Measurements from ENCODE around the gene PPP1R15A.

GRCh38 chr19:48830965-48831364, 41.3 kb upstream of the PPP1R15A start:
- TF ChIP-seq CTCF (IDR thresholded peaks at IDR 0.05; ENCODE audit: poor library complexity, severe bottlenecking) (no peak), POLR2AphosphoS5 (IDR thresholded peaks at IDR 0.05) (no peak), EP300 (conservative IDR thresholded peaks at IDR 0.05; ENCODE audit: poor library complexity, severe bottlenecking) (no peak), SMC3 (conservative IDR thresholded peaks at IDR 0.05; ENCODE audit: poor library complexity) (no peak), EZH2 (IDR thresholded peaks at IDR 0.05; ENCODE audit: borderline replicate concordance, insufficient read depth, low read length, poor library complexity, severe bottlenecking) (no peak)

All from neural cell (in vitro differentiated cells).